MM.1S (cell line): ENCODE results near the gene CDH9.

Experiments used
- DNase-seq: peaks from one replicate; pipeline ENCODE4 v3.0.0-alpha.2; 2015
- H2AFZ ChIP-seq: fragments of 300-600 bp; sonication (generic); 2 replicates; pipeline ENCODE4 v1.6.0; 2016; ENCODE audit warnings: antibody characterized with exemption, low read length
- H3F3A ChIP-seq: fragments of 300-600 bp; sonication (generic); 2 replicates; pipeline ENCODE4 v1.6.1; 2016; ENCODE audit warnings: mild to moderate bottlenecking, antibody characterized with exemption, low read length, moderate library complexity, mixed read lengths; ENCODE audit not compliant: insufficient read depth
- H3K27ac ChIP-seq: fragments of 300-600 bp; sonication (generic); 2 replicates; pipeline ENCODE4 v1.5.1; 2016; ENCODE audit warnings: mild to moderate bottlenecking, low read length
- H3K27me3 ChIP-seq: fragments of 300-600 bp; sonication (generic); replicated peaks from 2 replicates; pipeline ENCODE4 v1.6.0; 2016; ENCODE audit warnings: low read length; ENCODE audit not compliant: insufficient read depth
- H3K36me3 ChIP-seq: fragments of 300-600 bp; sonication (generic); replicated peaks from 2 replicates; pipeline ENCODE4 v1.6.1; 2016; ENCODE audit warnings: mild to moderate bottlenecking, low read length, mixed read lengths; ENCODE audit not compliant: insufficient read depth
- H3K4me1 ChIP-seq: fragments of 300-600 bp; sonication (generic); 2 replicates; pipeline ENCODE4 v1.6.1; 2016; ENCODE audit warnings: low read length, mixed read lengths
- H3K4me2 ChIP-seq: fragments of 300-600 bp; sonication (generic); 2 replicates; pipeline ENCODE4 v1.6.0; 2016; ENCODE audit warnings: low read depth, low read length
- H3K4me3 ChIP-seq: fragments of 300-600 bp; sonication (generic); 2 replicates; pipeline ENCODE4 v1.5.1; 2016; ENCODE audit warnings: low read length, mixed read lengths
- H3K79me2 ChIP-seq: fragments of 300-600 bp; sonication (generic); 2 replicates; pipeline ENCODE4 v1.6.1; 2016; ENCODE audit warnings: mixed run types, low read length, mixed read lengths
- H3K9ac ChIP-seq: fragments of 300-600 bp; sonication (generic); 2 replicates; pipeline ENCODE4 v1.6.1; 2016; ENCODE audit warnings: low read length, mixed read lengths
- H3K9me2 ChIP-seq: fragments of 300-600 bp; sonication (generic); replicated peaks from 2 replicates; pipeline ENCODE4 v1.6.1; 2016; ENCODE audit warnings: mild to moderate bottlenecking, low read length, mixed read lengths; ENCODE audit not compliant: insufficient read depth
- H3K9me3 ChIP-seq: fragments of 300-600 bp; sonication (generic); replicated peaks from 2 replicates; pipeline ENCODE4 v1.6.1; 2016; ENCODE audit warnings: mild to moderate bottlenecking, low read length, mixed read lengths; ENCODE audit not compliant: insufficient read depth
- H4K20me1 ChIP-seq: fragments of 300-600 bp; sonication (generic); 2 replicates; pipeline ENCODE4 v1.6.1; 2016; ENCODE audit warnings: mild to moderate bottlenecking, low read length, moderate library complexity, mixed read lengths; ENCODE audit not compliant: insufficient read depth
- EZH2 ChIP-seq: fragments of 300-600 bp; sonication (generic); optimal IDR thresholded peaks from 2 replicates; pipeline ENCODE3; 2017; ENCODE audit warnings: low read depth, mild to moderate bottlenecking, antibody characterized with exemption, low read length, mixed read lengths
- EZH2phosphoT487 ChIP-seq: fragments of 300-600 bp; sonication (generic); IDR thresholded peaks from 2 replicates; pipeline ENCODE4 v1.6.1; 2018; ENCODE audit warnings: antibody characterized with exemption, low read length
- TF ChIP-seq, protein P1 (sequence below): fragments of 300-600 bp; sonication (generic); IDR thresholded peaks from 2 replicates; pipeline ENCODE4 v1.5.1; 2016; ENCODE audit warnings: antibody characterized with exemption, low read length, mixed read lengths

CDH9 gene

GRCh38 chr5:26847041-26847736 is 191.2 kb downstream of the CDH9 start:
- Histone ChIP-seq H3K79me2 (no peaks in the 10 kb centered on the region), H3K4me1 (no peaks in the 10 kb centered on the region), H3K27me3 (no peaks in the 10 kb centered on the region), H3K9ac (no peak overlapping the region), H3K4me2 (no peak overlapping the region), H3K9me3 (no peaks in the 10 kb centered on the region), H3K9me2 (no peaks in the 10 kb centered on the region), H2AFZ (no peak overlapping the region), H3K36me3 (no peaks in the 10 kb centered on the region), H4K20me1 (no peaks in the 10 kb centered on the region), H3F3A (no peaks in the 10 kb centered on the region), H3K27ac (no peak overlapping the region), H3K4me3 (no peak overlapping the region)
- DNase-seq, result no peak
- TF ChIP-seq EZH2phosphoT487 (no peak), EZH2 (no peak)
- TF ChIP-seq, protein P1, sequence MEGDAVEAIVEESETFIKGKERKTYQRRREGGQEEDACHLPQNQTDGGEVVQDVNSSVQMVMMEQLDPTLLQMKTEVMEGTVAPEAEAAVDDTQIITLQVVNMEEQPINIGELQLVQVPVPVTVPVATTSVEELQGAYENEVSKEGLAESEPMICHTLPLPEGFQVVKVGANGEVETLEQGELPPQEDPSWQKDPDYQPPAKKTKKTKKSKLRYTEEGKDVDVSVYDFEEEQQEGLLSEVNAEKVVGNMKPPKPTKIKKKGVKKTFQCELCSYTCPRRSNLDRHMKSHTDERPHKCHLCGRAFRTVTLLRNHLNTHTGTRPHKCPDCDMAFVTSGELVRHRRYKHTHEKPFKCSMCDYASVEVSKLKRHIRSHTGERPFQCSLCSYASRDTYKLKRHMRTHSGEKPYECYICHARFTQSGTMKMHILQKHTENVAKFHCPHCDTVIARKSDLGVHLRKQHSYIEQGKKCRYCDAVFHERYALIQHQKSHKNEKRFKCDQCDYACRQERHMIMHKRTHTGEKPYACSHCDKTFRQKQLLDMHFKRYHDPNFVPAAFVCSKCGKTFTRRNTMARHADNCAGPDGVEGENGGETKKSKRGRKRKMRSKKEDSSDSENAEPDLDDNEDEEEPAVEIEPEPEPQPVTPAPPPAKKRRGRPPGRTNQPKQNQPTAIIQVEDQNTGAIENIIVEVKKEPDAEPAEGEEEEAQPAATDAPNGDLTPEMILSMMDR, result no peak

- H3F3A ChIP-seq, result no peaks in the 10 kb centered on the region
- H3K9me2 ChIP-seq, result no peaks in the 10 kb centered on the region
- no peaks in the 10 kb centered on the region for H3K4me1 ChIP-seq
- no peak overlapping the region for H3K4me2 ChIP-seq
- H3K9me3 ChIP-seq, result no peaks in the 10 kb centered on the region
- no peak overlapping the region for H3K27ac ChIP-seq
- H3K79me2 ChIP-seq, result no peaks in the 10 kb centered on the region
- H3K36me3 ChIP-seq, result no peaks in the 10 kb centered on the region
- no peak overlapping the region for H2AFZ ChIP-seq
- no peak overlapping the region for H3K4me3 ChIP-seq
- DNase-seq, result no peak
- no peaks in the 10 kb centered on the region for H4K20me1 ChIP-seq
- H3K27me3 ChIP-seq, result no peaks in the 10 kb centered on the region
- TF ChIP-seq EZH2phosphoT487 (no peak), EZH2 (no peak)
- TF ChIP-seq, protein P1, result no peak
- H3K9ac ChIP-seq, result no peak overlapping the region
These were observed 194.7 kb downstream of the CDH9 start for GRCh38 chr5:26843677-26844076.

DNA sequence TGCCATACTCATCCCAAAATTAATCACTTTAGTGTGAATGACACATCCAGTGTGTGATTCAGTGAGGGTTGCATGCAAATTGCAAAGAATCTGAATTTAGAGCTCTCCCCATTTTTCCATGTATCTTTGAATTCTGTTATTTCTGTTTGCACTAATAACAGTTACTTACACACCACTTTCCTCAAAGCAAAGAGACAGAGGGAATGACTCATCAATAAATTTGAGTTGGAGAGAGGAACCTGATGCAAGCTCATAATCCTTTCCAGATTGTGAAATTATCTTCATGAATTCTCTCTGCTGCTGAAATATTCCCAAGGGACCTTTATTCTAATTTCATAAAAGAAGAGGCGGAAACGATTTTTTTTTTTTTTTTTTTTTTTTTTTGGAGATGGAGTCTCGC is 204.8 kb downstream of the CDH9 start:
- Histone ChIP-seq H3K4me1 (no peaks in the 10 kb centered on the region), H3K4me2 (no peak overlapping the region), H3K36me3 (no peaks in the 10 kb centered on the region), H3K9me3 (no peaks in the 10 kb centered on the region), H3K4me3 (no peak overlapping the region), H3K27ac (no peak overlapping the region), H3K79me2 (no peaks in the 10 kb centered on the region), H3K9me2 (no peaks in the 10 kb centered on the region), H2AFZ (no peak overlapping the region), H4K20me1 (no peaks in the 10 kb centered on the region), H3F3A (no peaks in the 10 kb centered on the region), H3K9ac (no peak overlapping the region), H3K27me3 (no peaks in the 10 kb centered on the region)
- no peak for TF ChIP-seq EZH2phosphoT487
- TF ChIP-seq, protein P1, result no peak
- no peak for TF ChIP-seq EZH2
- DNase-seq, result no peak
